OCI-LY1 (cell line): Measurements from ENCODE around the gene TMEM174.

Source experiments
- CTCF ChIP-seq: fragments of 200-600 bp; sonication (generic), shearing (Covaris generic); IDR thresholded peaks from 2 replicates; pipeline ENCODE4 v1.5.1; 2017; ENCODE audit warnings: mild to moderate bottlenecking, antibody characterized with exemption, low read length, moderate library complexity, mixed read lengths
- EZH2 ChIP-seq: fragments of 200-600 bp; sonication (generic), shearing (Covaris generic); IDR thresholded peaks from 2 replicates; pipeline ENCODE4 v1.8.0; 2017; ENCODE audit warnings: borderline replicate concordance, mixed run types, mild to moderate bottlenecking, antibody characterized with exemption, low read length, moderate library complexity, mixed read lengths

GRCh38 chr5:73142035-73142434 lies 31.0 kb upstream of the TMEM174 start:
- TF ChIP-seq CTCF (no peak), EZH2 (no peak)
